Mesendoderm (in vitro differentiated cells): ENCODE measurements around the gene TRIM75. TPM values are rescaled to one million over a fixed set of nuclear protein-coding genes. Genes with fewer than 3 reads are reported as not detected.

Experiments used
- small RNA-seq: library from polyadenylated mRNA; stranded (forward); fragments of <200 nt; extraction: miRNeasy Mini kit (QIAGEN cat#:217004); gene quantifications from one replicate; pipeline ENCODE3, GENCODE V24; 2013; ENCODE audit not compliant: insufficient read depth

The TRIM75 gene

Small RNA genes within 50 kb of the gene (small RNA-seq; reads per million reads assigned to genes)
- not detected for gene AC106872.12
